Measurements from ENCODE around the gene ANXA4. TPM values are rescaled to one million over a fixed set of nuclear protein-coding genes. Genes with fewer than 3 reads are reported as not detected.

Gene ANXA4
- polyA plus RNA-seq, 2 of the 4 experiments (the other 2 are of a cell fraction), result 341 to 554 TPM

GRCh38 chr2:69779258-69780001 lies 37.5 kb downstream of the ANXA4 start (continued):
- TF ChIP-seq ZNF302 (CRISPR knock-in tag; IDR thresholded peaks at IDR 0.05), result no peak
- 0 out of 4 replicates have a peak, but pooled peaks of 1 of the 2 experiments have one; percentile 26 for TF ChIP-seq CEBPB (IDR thresholded peaks at IDR 0.05)
- TF ChIP-seq POLR2AphosphoS2 (conservative IDR thresholded peaks at IDR 0.05; ENCODE audit: low read length), result no peak
- TF ChIP-seq MYC (IDR thresholded peaks at IDR 0.05; ENCODE audit: borderline replicate concordance, low read length), result no peak
- TF ChIP-seq JUNB (IDR thresholded peaks at IDR 0.05), result peak; percentile 95
- TF ChIP-seq GATA3 (IDR thresholded peaks at IDR 0.05; ENCODE audit: borderline replicate concordance), result peak; percentile 96
- TF ChIP-seq SMC3 (IDR thresholded peaks at IDR 0.05), result 0 out of 3 replicates have a peak, but pooled peaks have one; percentile 16

- Histone ChIP-seq H3K4me2 (peak overlapping the region; percentile 75), H3K9me3 (no peaks in the 10 kb centered on the region), H3K4me3 (no peak overlapping the region; the same call in 2 of the 3 replicates), H3K27ac (peak overlapping the region; percentile 90 to 93), H3K4me1 (peaks cover 91% of the 10 kb centered on the region)
- ATAC-seq (peak; percentile 9 to 13; a peak in 3 of 6 replicates), FAIRE-seq (no peak), DNase-seq (ENCODE audit: low read depth in 1 of 2, low spot score in 1 of 2) (peak in 1 of 2 experiments; percentile 45)
- CTCF ChIA-PET, result interaction anchor here (0.9 to 5.2 kb wide), 4 partner anchors 23 to 56 kb away, joined by 3 to 35 read pairs (median 8); no protein-coding TSS in a partner anchor
- no peak for TF ChIP-seq PHF8 (IDR thresholded peaks at IDR 0.05; ENCODE audit: borderline replicate concordance, low read depth)
- TF ChIP-seq MAX (IDR thresholded peaks at IDR 0.05), result no peak
- no peak for TF ChIP-seq GATA3 (IDR thresholded peaks at IDR 0.05; ENCODE audit: borderline replicate concordance)
- no peak for TF ChIP-seq RNF2 (IDR thresholded peaks at IDR 0.05; ENCODE audit: borderline replicate concordance, low read depth)
- POLR2A ChIA-PET, result interaction anchor here (0.8 to 1.6 kb wide), 2 partner anchors 40 to 134 kb away, joined by 3 to 18 read pairs; partner anchors contain the start of gene ANXA4
- WGBS (ENCODE audit: missing lambda C conversion rate), result 36% methylated on average over 5 of the region's 5 CpGs
These were observed 39.0 kb downstream of the ANXA4 start for GRCh38 chr2:69780921-69781320.

- peak overlapping the region; percentile 75 for H3K4me2 ChIP-seq
- peak; percentile 67 to 91 for DNase-seq (ENCODE audit: low read depth in 1 of 2, low spot score in 1 of 2)
- H3K4me3 ChIP-seq, result peak overlapping the region; percentile 7; the same call in 1 of the 3 replicates
- peak; percentile 58 to 65 for ATAC-seq
- 5% methylated on average over 5 of the region's 5 CpGs for WGBS (ENCODE audit: missing lambda C conversion rate)
- H3K27ac ChIP-seq, result peak overlapping the region; percentile 90 to 93
- POLR2A ChIA-PET, result interaction anchor here (0.8 to 1.6 kb wide), 2 partner anchors 41 to 133 kb away, joined by 3 to 18 read pairs; partner anchors contain the start of gene ANXA4
- peak; percentile 98 for FAIRE-seq
- CTCF ChIA-PET, result interaction anchor here (0.5 to 5.2 kb wide), 8 partner anchors 21 to 410 kb away, joined by 3 to 35 read pairs (median 4); no protein-coding TSS in a partner anchor
- no peaks in the 10 kb centered on the region for H3K9me3 ChIP-seq
- H3K4me1 ChIP-seq, result peaks cover 91% of the 10 kb centered on the region
- peak; percentile 97 for TF ChIP-seq BCL3 (IDR thresholded peaks at IDR 0.05)
- no peak for TF ChIP-seq MAZ (IDR thresholded peaks at IDR 0.05; ENCODE audit: borderline replicate concordance, low read depth, low read length)
- TF ChIP-seq ATOH8 (CRISPR knock-in tag; IDR thresholded peaks at IDR 0.05; ENCODE audit: low read depth), result 0 out of 2 replicates have a peak, but pooled peaks have one; percentile 22
- TF ChIP-seq EP300 (IDR thresholded peaks at IDR 0.05), result peak; percentile 96 to 98
- TF ChIP-seq GATA3 (IDR thresholded peaks at IDR 0.05; ENCODE audit: borderline replicate concordance), result peak; percentile 99
- TF ChIP-seq REST (IDR thresholded peaks at IDR 0.05), result no peak
- peak; percentile 98 to 99 for TF ChIP-seq CEBPB (IDR thresholded peaks at IDR 0.05)
- no peak for TF ChIP-seq HDAC2 (IDR thresholded peaks at IDR 0.05)
- peak; percentile 73; the same call in 1 of the 2 replicates for TF ChIP-seq ESRRA (IDR thresholded peaks at IDR 0.05; ENCODE audit: borderline replicate concordance, low read length)
- no peak for TF ChIP-seq TP53 (CRISPR knock-in tag; IDR thresholded peaks at IDR 0.05)
- TF ChIP-seq JUNB (IDR thresholded peaks at IDR 0.05), result peak; percentile 95
- no peak for TF ChIP-seq NR3C1 (IDR thresholded peaks at IDR 0.05)
- TF ChIP-seq NPAS2 (CRISPR knock-in tag; IDR thresholded peaks at IDR 0.05; ENCODE audit: borderline replicate concordance), result no peak
- peak in 1 of 2 experiments; percentile 50; a peak in 2 of 5 replicates for TF ChIP-seq RAD21 (conservative IDR thresholded peaks at IDR 0.05 in 1 of 2, IDR thresholded peaks at IDR 0.05 in 1 of 2)
- no peak for TF ChIP-seq USF2 (IDR thresholded peaks at IDR 0.05)
- TF ChIP-seq PHF8 (IDR thresholded peaks at IDR 0.05; ENCODE audit: borderline replicate concordance, low read depth), result no peak
- no peak for TF ChIP-seq FOSB (CRISPR knock-in tag; IDR thresholded peaks at IDR 0.05)
These were observed 39.7 kb downstream of the ANXA4 start for GRCh38 chr2:69781321-69782248.

Data from A549 (cell line).